ENCODE results near the gene RO60. TPM values are rescaled to one million over a fixed set of nuclear protein-coding genes. Genes with fewer than 3 reads are reported as not detected.

Gene RO60
- total RNA-seq, 1 donor from 2014 or later = 68.7 TPM

DNA sequence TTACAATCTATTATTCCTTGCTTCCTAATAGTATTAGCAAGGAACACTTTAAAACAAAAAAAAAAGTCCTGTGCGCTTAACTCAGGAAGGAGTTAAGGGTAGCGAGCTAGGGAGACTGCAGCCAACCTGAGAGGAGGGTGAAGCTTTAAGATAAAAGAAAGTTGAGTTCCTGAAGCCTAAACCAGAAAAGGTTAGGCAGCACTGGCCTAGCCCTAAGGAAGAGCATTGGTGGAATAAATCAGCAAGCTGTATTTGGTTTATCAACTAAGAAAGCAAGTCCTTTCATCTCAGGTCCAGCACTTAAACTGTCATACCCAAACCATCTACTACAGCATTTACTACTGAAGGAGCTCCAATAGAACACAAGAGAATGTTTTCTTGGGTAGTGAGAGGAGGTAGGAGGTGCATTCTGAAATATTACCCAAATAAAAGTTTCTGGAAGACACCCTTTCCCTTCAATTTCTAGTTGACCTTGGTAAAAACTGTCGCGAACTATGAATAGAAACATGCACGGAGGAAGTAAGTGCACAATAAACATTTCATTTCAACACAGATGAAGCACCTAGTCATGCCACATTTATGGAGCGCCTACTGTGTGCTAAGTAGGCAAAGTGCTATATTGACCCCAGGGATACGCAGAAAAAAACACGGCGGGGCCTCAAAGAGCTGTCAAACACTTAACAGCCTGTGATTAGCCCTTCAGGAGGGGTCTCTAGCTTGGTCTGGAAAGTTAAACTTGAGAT, 44.5 kb downstream of the RO60 start:
- H3K4me3 Mint-ChIP-seq = peak overlapping the region; percentile 92
- H3K27me3 Mint-ChIP-seq (ENCODE audit: insufficient read depth) = peaks cover 8% of the 10 kb centered on the region
- H3K4me1 Mint-ChIP-seq (ENCODE audit: low read depth) = peaks cover 24% of the 10 kb centered on the region
- peaks cover 11% of the 10 kb centered on the region for H3K36me3 Mint-ChIP-seq (ENCODE audit: low read depth)
- no peak overlapping the region for H3K27ac Mint-ChIP-seq
- H3K9me3 Mint-ChIP-seq = no peaks in the 10 kb centered on the region
- intact Hi-C loops (cut with micrococcal nuclease) = loop anchor here (1.0 kb wide), 1 partner anchor 296 kb away; no protein-coding TSS in a partner anchor
- DNase-seq (ENCODE audit: low spot score) = no peak

DNA sequence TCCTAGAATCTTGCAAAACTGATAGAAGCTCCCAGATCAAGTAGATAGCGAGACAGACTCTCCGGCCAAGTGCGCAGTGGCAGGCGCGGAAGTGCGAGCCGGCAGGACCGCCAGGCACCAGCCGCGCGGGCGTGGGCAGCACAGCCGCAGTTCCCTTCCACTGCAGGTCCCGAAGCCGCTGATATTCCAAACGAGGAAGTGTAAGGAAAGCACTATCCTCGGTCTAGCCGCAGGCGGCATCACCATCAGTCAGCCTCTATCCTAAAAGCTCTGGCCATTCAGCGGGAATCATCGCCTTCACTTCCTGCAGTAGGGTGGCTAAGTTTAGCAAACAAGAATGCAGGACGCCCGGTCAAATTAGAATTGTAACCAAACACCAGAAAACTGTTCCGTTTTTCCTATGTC, 45.1 kb downstream of the RO60 start:
- Mint-ChIP-seq H3K36me3 (ENCODE audit: low read depth) (peaks cover 11% of the 10 kb centered on the region), H3K27ac (peak overlapping the region; percentile 74), H3K4me1 (ENCODE audit: low read depth) (peaks cover 24% of the 10 kb centered on the region), H3K27me3 (ENCODE audit: insufficient read depth) (peaks cover 12% of the 10 kb centered on the region), H3K9me3 (no peaks in the 10 kb centered on the region), H3K4me3 (peak overlapping the region; percentile 92)
- DNase-seq (ENCODE audit: low spot score) = peak; percentile 8
- intact Hi-C loops (cut with micrococcal nuclease) = loop anchor here (1.0 kb wide), 1 partner anchor 296 kb away; no protein-coding TSS in a partner anchor

DNA sequence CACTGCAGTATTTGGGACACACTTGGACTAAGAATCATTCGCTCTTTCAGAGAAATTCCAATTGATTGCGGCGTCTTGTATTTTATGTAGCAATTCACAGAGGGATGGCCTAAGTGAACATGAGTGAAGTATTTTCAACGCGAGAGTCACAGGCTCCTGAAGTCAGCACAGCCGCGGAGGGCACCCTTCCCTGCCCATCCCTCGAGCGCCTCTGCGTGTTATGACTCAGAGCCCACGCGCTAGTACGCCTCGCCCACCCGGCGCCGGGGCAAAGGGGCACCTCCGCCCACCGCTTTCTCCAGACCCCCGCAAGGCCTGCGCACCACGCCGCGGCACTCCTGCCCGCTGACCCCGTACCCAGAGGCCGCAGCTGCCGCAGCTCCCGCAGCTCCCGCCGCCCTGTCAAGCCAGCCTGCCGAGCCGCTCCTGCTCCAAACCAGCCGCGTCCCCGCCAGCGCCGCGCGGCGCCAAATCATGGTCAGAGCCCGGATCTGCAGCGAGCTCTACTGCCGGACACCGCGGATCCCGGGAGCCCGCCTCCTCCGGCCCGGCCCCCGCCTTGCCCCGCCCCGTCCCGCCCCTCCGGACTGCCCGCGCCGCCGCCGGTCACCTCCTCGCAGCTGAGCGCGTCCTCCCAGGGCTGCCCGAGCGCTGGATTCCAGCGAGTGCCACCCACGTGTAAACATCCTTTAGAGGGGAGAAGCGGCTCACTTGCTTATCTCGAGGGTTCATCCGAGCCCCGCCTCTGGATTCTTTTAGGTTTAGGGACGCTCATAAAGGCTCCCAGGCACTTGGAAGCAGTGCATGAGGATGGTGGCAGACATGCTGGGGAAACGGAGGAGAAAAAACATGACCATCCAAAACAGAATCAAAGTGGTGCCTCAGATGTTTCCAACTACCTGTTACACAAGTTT, 45.8 kb downstream of the RO60 start, which contains the start of gene GLRX2:
Gene GLRX2 (minus strand): TSS at position 508 of the 914 bp plus-strand sequence. CDS start 32 bp downstream, at position 476.
- Mint-ChIP-seq H3K27me3 (ENCODE audit: insufficient read depth) (peaks cover 14% of the 10 kb centered on the region), H3K9me3 (no peaks in the 10 kb centered on the region), H3K27ac (peak within 1 kb of the TSS; percentile 77), H3K4me3 (peak within 1 kb of the TSS; percentile 92), H3K36me3 (ENCODE audit: low read depth) (peaks cover 9% of the 10 kb centered on the region), H3K4me1 (ENCODE audit: low read depth) (peaks cover 24% of the 10 kb centered on the region)
- peak; percentile 42 for DNase-seq (ENCODE audit: low spot score)
- intact Hi-C loops (cut with micrococcal nuclease) = loop anchor here (1.0 to 5.0 kb wide), 4 partner anchors 17 to 633 kb away; partner anchors contain the start of genes CDC73, RO60 and UCHL5

DNA sequence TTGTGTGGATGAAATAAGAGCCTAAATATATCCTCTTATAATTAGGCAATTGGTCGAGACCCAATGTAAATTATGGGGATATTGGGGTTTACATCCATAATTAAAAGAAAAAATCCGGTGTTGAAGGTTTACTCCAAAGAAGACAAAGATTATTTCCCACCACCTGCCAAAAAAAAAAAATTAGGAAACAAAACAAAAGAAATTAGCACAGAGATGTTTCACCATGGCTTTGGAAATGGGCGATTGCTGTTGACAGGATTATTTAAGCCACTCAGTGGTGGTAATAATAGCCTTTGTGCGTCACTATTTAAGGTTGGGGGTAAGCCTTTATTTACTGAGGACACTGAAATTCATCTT, 46.4 kb downstream of the RO60 start:
- intact Hi-C loops (cut with micrococcal nuclease) = loop anchor here (1.0 to 5.0 kb wide), 3 partner anchors 17 to 633 kb away; partner anchors contain the start of genes CDC73, RO60 and UCHL5
- no peaks in the 10 kb centered on the region for H3K9me3 Mint-ChIP-seq
- H3K4me1 Mint-ChIP-seq (ENCODE audit: low read depth) = peaks cover 24% of the 10 kb centered on the region
- H3K4me3 Mint-ChIP-seq = peak overlapping the region; percentile 86
- H3K27ac Mint-ChIP-seq = peak overlapping the region; percentile 77
- peaks cover 6% of the 10 kb centered on the region for H3K36me3 Mint-ChIP-seq (ENCODE audit: low read depth)
- DNase-seq (ENCODE audit: low spot score) = no peak
- H3K27me3 Mint-ChIP-seq (ENCODE audit: insufficient read depth) = peaks cover 14% of the 10 kb centered on the region

DNA sequence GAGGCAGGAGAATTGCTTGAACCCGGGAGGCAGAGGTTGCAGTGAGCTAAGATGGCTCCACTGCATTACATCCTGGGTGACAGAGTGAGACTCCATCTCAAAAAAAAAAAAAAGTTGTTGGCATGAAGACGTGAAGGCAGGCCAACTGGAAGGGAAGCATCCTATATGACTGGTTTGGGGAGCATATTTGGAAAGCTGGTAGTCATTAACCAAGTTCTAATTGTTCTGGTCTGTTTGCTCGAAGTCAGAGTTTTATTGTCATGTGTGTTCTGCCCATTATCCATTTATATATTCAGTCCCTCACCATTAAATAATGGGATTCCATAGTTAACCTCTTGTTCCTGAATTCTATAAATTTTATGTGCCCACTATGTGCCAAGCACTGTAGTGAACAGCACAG, 49.1 kb downstream of the RO60 start:
- Mint-ChIP-seq H3K4me3 (no peak overlapping the region), H3K4me1 (ENCODE audit: low read depth) (peaks cover 14% of the 10 kb centered on the region), H3K9me3 (no peaks in the 10 kb centered on the region), H3K36me3 (ENCODE audit: low read depth) (no peaks in the 10 kb centered on the region), H3K27ac (no peak overlapping the region), H3K27me3 (ENCODE audit: insufficient read depth) (peaks cover 14% of the 10 kb centered on the region)
- DNase-seq (ENCODE audit: low spot score) = no peak
- intact Hi-C loops (cut with micrococcal nuclease) = loop anchor here (5.0 kb wide), 1 partner anchor 636 kb away; no protein-coding TSS in a partner anchor

Other genes with a start within 250 kb of the RO60 start
- 88.1 and 93.1 TPM in 2 replicates for gene UCHL5, start 252 bp upstream of the RO60 start, total RNA-seq
- 29.6 and 32.9 TPM in 2 replicates for gene GLRX2, start 45.8 kb downstream of the RO60 start, total RNA-seq
- 56.1 and 57.3 TPM in 2 replicates for gene CDC73, start 62.4 kb downstream of the RO60 start, total RNA-seq
- gene B3GALT2, start 127.0 kb downstream of the RO60 start, total RNA-seq = 0.13 TPM in 1 of 2 replicates, not detected in the other